Neural progenitor cell (in vitro differentiated cells): ENCODE results near the gene DTNBP1. TPM values are rescaled to one million over a fixed set of nuclear protein-coding genes. Genes with fewer than 3 reads are reported as not detected.

Source experiments
- DNase-seq: peaks from one replicate; pipeline ENCODE4 v3.0.0-alpha.2; 2016; ENCODE audit warnings: low spot score
- H2AFZ ChIP-seq: fragments of 200-600 bp; sonication (generic); replicated peaks from 2 replicates; pipeline ENCODE4 v1.6.1; 2016; ENCODE audit warnings: antibody characterized with exemption
- H3F3A ChIP-seq: fragments of 200-600 bp; sonication (generic); 2 replicates; pipeline ENCODE4 v1.6.1; 2016; ENCODE audit warnings: antibody characterized with exemption, low read depth
- H3K27ac ChIP-seq: fragments of 200-600 bp; sonication (generic); 2 replicates; pipeline ENCODE4 v1.5.1; 2016; ENCODE audit warnings: mild to moderate bottlenecking
- H3K27me3 ChIP-seq: fragments of 200-600 bp; sonication (generic); 2 replicates; pipeline ENCODE4 v1.6.1; 2016; ENCODE audit warnings: mild to moderate bottlenecking, moderate library complexity
- H3K36me3 ChIP-seq: fragments of 200-600 bp; sonication (generic); 2 replicates; pipeline ENCODE4 v1.5.1; 2016
- H3K4me1 ChIP-seq: fragments of 200-600 bp; sonication (generic); 2 replicates; pipeline ENCODE4 v1.6.1; 2016; ENCODE audit warnings: mixed run types
- H3K4me2 ChIP-seq: fragments of 200-600 bp; sonication (generic); 2 replicates; pipeline ENCODE4 v1.6.1; 2016
- H3K4me3 ChIP-seq: fragments of 200-600 bp; sonication (generic); 2 replicates; pipeline ENCODE4 v1.5.1; 2016
- H3K79me2 ChIP-seq: fragments of 200-600 bp; sonication (generic); 2 replicates; pipeline ENCODE4 v1.6.1; 2016; ENCODE audit warnings: low read depth
- H3K9ac ChIP-seq: fragments of 200-600 bp; sonication (generic); 2 replicates; pipeline ENCODE4 v1.6.1; 2016
- H3K9me3 ChIP-seq: fragments of 200-600 bp; sonication (generic); 2 replicates; pipeline ENCODE4 v1.5.1; 2016; ENCODE audit warnings: low read depth
- H4K20me1 ChIP-seq: fragments of 200-600 bp; sonication (generic); 2 replicates; pipeline ENCODE4 v1.6.1; 2016; ENCODE audit warnings: low read depth
- H3K27ac Mint-ChIP-seq: 3 replicates; pipeline ENCODE4 v1.8.0; 2021; ENCODE audit warnings: mixed read lengths
- H3K27me3 Mint-ChIP-seq: 2 replicates; pipeline ENCODE4 v1.8.0; 2022; ENCODE audit warnings: low read depth, mild to moderate bottlenecking, inconsistent platforms, moderate library complexity, mixed read lengths; ENCODE audit not compliant: insufficient read depth
- H3K36me3 Mint-ChIP-seq: 3 replicates; pipeline ENCODE4 v1.8.0; 2021; ENCODE audit warnings: mixed read lengths
- H3K4me1 Mint-ChIP-seq: 3 replicates; pipeline ENCODE4 v1.8.0; 2021; ENCODE audit warnings: mixed read lengths
- H3K4me3 Mint-ChIP-seq: 3 replicates; pipeline ENCODE4 v1.8.0; 2021; ENCODE audit warnings: mild to moderate bottlenecking, moderate library complexity, mixed read lengths
- H3K9me3 Mint-ChIP-seq: 3 replicates; pipeline ENCODE4 v1.8.0; 2020; ENCODE audit warnings: mixed read lengths
- EZH2 ChIP-seq: fragments of 200-600 bp; sonication (generic); IDR thresholded peaks from 2 replicates; pipeline ENCODE4 v1.6.1; 2017; ENCODE audit warnings: antibody characterized with exemption, mild to moderate bottlenecking, moderate library complexity
- EZH2phosphoT487 ChIP-seq: fragments of 200-600 bp; sonication (generic); IDR thresholded peaks from 2 replicates; pipeline ENCODE4 v1.6.1; 2017; ENCODE audit warnings: antibody characterized with exemption
- total RNA-seq: library from RNA; depleted of rRNA; stranded (reverse); fragments of >200 nt; gene quantifications from 2 replicates; pipeline ENCODE4 v1.2.3, GENCODE V29; 2015; ENCODE audit warnings: low replicate concordance
- TF ChIP-seq, protein P1 (sequence below): fragments of 200-600 bp; sonication (generic); IDR thresholded peaks from 2 replicates; pipeline ENCODE4 v1.5.1; 2017; ENCODE audit warnings: antibody characterized with exemption, mild to moderate bottlenecking

The DTNBP1 gene
- total RNA-seq, 1 donor from 2014 or later: 4.5 TPM

DNA sequence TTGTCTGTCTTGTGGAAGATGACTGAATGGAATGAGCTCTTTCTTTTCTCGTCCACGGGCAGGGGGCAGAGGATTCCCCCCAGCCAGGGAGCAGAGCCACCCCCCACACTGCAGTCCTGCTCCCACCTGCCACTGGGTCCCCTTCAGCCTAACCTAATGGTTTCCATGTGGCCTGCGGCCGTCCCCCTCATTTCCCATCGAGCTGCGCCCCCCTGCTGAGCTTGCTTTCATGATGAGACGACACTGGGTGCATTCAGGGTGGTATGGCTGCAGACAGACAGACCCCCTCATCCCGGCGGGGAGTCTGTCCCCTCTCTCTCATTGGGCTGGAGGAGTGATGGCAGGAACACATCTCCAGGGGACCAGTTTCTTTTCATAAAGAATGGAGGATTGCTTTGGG is 140.8 kb downstream of the DTNBP1 start:
- H3K9me3 ChIP-seq: no peaks in the 10 kb centered on the region
- no peak for TF ChIP-seq EZH2phosphoT487
- no peak for TF ChIP-seq EZH2
- TF ChIP-seq, protein P1, sequence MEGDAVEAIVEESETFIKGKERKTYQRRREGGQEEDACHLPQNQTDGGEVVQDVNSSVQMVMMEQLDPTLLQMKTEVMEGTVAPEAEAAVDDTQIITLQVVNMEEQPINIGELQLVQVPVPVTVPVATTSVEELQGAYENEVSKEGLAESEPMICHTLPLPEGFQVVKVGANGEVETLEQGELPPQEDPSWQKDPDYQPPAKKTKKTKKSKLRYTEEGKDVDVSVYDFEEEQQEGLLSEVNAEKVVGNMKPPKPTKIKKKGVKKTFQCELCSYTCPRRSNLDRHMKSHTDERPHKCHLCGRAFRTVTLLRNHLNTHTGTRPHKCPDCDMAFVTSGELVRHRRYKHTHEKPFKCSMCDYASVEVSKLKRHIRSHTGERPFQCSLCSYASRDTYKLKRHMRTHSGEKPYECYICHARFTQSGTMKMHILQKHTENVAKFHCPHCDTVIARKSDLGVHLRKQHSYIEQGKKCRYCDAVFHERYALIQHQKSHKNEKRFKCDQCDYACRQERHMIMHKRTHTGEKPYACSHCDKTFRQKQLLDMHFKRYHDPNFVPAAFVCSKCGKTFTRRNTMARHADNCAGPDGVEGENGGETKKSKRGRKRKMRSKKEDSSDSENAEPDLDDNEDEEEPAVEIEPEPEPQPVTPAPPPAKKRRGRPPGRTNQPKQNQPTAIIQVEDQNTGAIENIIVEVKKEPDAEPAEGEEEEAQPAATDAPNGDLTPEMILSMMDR: no peak
- H3F3A ChIP-seq: no peaks in the 10 kb centered on the region
- peaks cover 31% of the 10 kb centered on the region for H3K9me3 Mint-ChIP-seq
- H3K36me3 ChIP-seq: peaks cover 3% of the 10 kb centered on the region
- H3K4me1 Mint-ChIP-seq: peaks cover 3% of the 10 kb centered on the region
- H3K4me3 ChIP-seq: no peak overlapping the region
- peaks cover 5% of the 10 kb centered on the region for H4K20me1 ChIP-seq
- no peak overlapping the region for H3K9ac ChIP-seq
- no peak overlapping the region for H3K4me3 Mint-ChIP-seq
- peaks cover 10% of the 10 kb centered on the region for H3K27me3 Mint-ChIP-seq
- no peaks in the 10 kb centered on the region for H3K4me1 ChIP-seq
- no peak overlapping the region for H3K27ac ChIP-seq
- H2AFZ ChIP-seq: no peak overlapping the region
- no peaks in the 10 kb centered on the region for H3K79me2 ChIP-seq
- no peak overlapping the region for H3K27ac Mint-ChIP-seq
- H3K36me3 Mint-ChIP-seq: peaks cover 82% of the 10 kb centered on the region
- DNase-seq: no peak
- H3K4me2 ChIP-seq: no peak overlapping the region
- no peaks in the 10 kb centered on the region for H3K27me3 ChIP-seq

DNA sequence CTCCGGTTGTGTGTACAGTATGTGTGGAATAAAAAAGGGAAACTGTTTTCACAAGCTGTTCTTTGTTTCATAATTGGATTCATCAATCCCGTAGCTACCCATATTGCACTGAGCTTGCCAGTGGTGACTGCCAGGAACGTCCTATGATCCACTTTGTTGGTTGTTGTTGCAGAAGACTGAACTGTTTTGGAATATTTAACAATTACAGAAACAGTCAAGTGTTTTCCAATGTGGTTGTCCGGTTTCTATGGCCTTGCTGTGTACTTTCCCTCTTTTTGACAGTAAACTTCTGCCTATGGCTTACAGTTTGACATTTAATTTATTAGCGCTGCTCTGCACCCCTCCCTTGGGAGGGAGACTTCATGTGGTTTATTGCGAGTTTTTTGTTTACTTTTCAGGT is 141.2 kb downstream of the DTNBP1 start:
- H3K9me3 Mint-ChIP-seq: peaks cover 29% of the 10 kb centered on the region
- H3K27ac ChIP-seq: no peak overlapping the region
- TF ChIP-seq, protein P1: no peak
- TF ChIP-seq EZH2phosphoT487 (no peak), EZH2 (no peak)
- H3K4me3 Mint-ChIP-seq: no peak overlapping the region
- H3K9ac ChIP-seq: no peak overlapping the region
- H3K4me1 Mint-ChIP-seq: peaks cover 3% of the 10 kb centered on the region
- no peaks in the 10 kb centered on the region for H3F3A ChIP-seq
- no peaks in the 10 kb centered on the region for H3K79me2 ChIP-seq
- peaks cover 7% of the 10 kb centered on the region for H4K20me1 ChIP-seq
- H3K9me3 ChIP-seq: no peaks in the 10 kb centered on the region
- H3K27me3 Mint-ChIP-seq: peaks cover 10% of the 10 kb centered on the region
- no peaks in the 10 kb centered on the region for H3K4me1 ChIP-seq
- peaks cover 78% of the 10 kb centered on the region for H3K36me3 Mint-ChIP-seq
- no peak for DNase-seq
- peaks cover 3% of the 10 kb centered on the region for H3K36me3 ChIP-seq
- no peak overlapping the region for H3K4me2 ChIP-seq
- no peaks in the 10 kb centered on the region for H3K27me3 ChIP-seq
- H2AFZ ChIP-seq: no peak overlapping the region
- no peak overlapping the region for H3K4me3 ChIP-seq
- no peak overlapping the region for H3K27ac Mint-ChIP-seq

DNA sequence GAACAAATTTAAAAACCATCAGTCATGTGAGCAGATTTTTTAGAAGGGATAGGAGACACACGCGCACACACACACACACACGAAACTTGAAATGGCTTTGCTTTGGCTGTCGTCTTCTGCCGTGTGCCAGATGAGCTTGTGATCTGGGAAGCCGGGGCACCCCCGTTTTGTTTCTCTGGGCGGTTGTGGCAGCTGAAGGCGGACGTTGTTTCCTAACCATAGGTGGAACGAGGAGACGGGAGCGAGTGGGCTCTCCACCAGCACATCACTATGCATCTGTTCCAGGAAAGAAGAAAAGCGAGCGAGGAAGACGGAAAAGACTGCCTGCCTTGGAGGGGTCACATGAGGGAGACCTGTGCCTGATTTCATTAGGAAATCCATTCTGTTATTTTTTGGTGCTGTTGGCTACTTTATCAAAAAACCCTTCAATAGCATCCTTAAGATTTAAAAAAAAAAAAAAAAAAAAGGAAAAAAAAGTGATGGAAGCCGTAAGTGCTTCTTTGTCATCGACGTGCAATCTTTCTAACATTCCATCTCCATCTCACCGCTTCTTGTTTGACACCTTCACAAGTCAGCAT is 142.1 kb downstream of the DTNBP1 start:
- H3K4me3 Mint-ChIP-seq: no peak overlapping the region
- Histone ChIP-seq H4K20me1 (peaks cover 7% of the 10 kb centered on the region), H2AFZ (no peak overlapping the region), H3K9me3 (no peaks in the 10 kb centered on the region), H3K27ac (no peak overlapping the region), H3K27me3 (no peaks in the 10 kb centered on the region), H3K79me2 (no peaks in the 10 kb centered on the region), H3K36me3 (peaks cover 3% of the 10 kb centered on the region), H3F3A (no peaks in the 10 kb centered on the region), H3K4me3 (no peak overlapping the region), H3K9ac (no peak overlapping the region), H3K4me1 (no peaks in the 10 kb centered on the region), H3K4me2 (no peak overlapping the region)
- DNase-seq: no peak
- peaks cover 21% of the 10 kb centered on the region for H3K9me3 Mint-ChIP-seq
- no peak overlapping the region for H3K27ac Mint-ChIP-seq
- TF ChIP-seq EZH2: no peak
- H3K27me3 Mint-ChIP-seq: peaks cover 6% of the 10 kb centered on the region
- peaks cover 74% of the 10 kb centered on the region for H3K36me3 Mint-ChIP-seq
- peaks cover 3% of the 10 kb centered on the region for H3K4me1 Mint-ChIP-seq

DNA sequence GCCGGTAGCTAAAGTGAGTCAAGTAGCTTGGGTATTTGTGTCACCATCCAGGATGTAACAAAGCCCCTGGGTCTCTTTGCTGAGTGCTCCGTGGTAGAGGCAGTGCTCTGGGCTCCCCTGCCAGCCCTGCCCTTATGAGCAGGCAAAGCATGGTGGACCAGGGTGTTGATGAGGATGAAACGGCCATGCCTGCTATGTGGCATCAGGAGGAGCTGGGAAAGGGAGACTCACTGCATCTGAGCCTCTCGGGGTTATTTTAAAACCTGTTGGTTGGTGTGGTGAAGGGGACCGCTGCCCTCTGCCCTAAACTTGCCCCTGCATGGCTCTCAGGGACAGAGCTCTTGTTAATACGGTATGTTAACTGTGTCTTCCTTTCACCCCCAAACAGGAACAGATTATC is 143.1 kb downstream of the DTNBP1 start:
- peaks cover 3% of the 10 kb centered on the region for H3K36me3 ChIP-seq
- H3K36me3 Mint-ChIP-seq: peaks cover 70% of the 10 kb centered on the region

More for the DNA sequence above, 143.1 kb downstream of the DTNBP1 start:
- Histone ChIP-seq H3F3A (no peaks in the 10 kb centered on the region), H3K9me3 (no peaks in the 10 kb centered on the region), H3K4me1 (no peaks in the 10 kb centered on the region), H2AFZ (no peak overlapping the region), H3K27ac (no peak overlapping the region), H3K27me3 (no peaks in the 10 kb centered on the region), H3K9ac (no peak overlapping the region), H3K79me2 (no peaks in the 10 kb centered on the region), H4K20me1 (peaks cover 7% of the 10 kb centered on the region), H3K4me3 (no peak overlapping the region), H3K4me2 (no peak overlapping the region)
- peaks cover 11% of the 10 kb centered on the region for H3K9me3 Mint-ChIP-seq
- no peak for DNase-seq
- no peaks in the 10 kb centered on the region for H3K4me1 Mint-ChIP-seq
- TF ChIP-seq, protein P1: no peak
- TF ChIP-seq EZH2 (no peak), EZH2phosphoT487 (no peak)
- H3K27ac Mint-ChIP-seq: no peak overlapping the region
- peaks cover 6% of the 10 kb centered on the region for H3K27me3 Mint-ChIP-seq
- no peak overlapping the region for H3K4me3 Mint-ChIP-seq
